WTC11 (cell line): ENCODE data around the gene CEP104. TPM values are rescaled to one million over a fixed set of nuclear protein-coding genes. Genes with fewer than 3 reads are reported as not detected.
"Not testable (repeated sequence)": the region's sequence is repeated elsewhere in the genome, so short reads cannot be mapped to it uniquely, and the experiment has no call there.

Source experiments
- ATAC-seq: fragments of 200-7000 bp; cut with Tn5 transposase; 2 replicates; pipeline ENCODE4 v1.10.0; 2021; ENCODE audit warnings: mild to moderate bottlenecking, moderate library complexity
- CTCF ChIA-PET: fragments of 300-600 bp; sonication (Branson Sonifier 250); formaldehyde crosslinking; loops from one replicate; lab custom pipeline; 2021; ENCODE audit warnings: antibody characterized with exemption; lab: Charles Lee
- POLR2A ChIA-PET: fragments of 350-600 bp; sonication (Branson Sonifier 250); formaldehyde crosslinking; loops from one replicate; lab custom pipeline; 2021; ENCODE audit warnings: antibody characterized with exemption; lab: Charles Lee
- DNase-seq: peaks from one replicate; pipeline ENCODE4 v3.0.0; 2021; ENCODE audit warnings: low spot score
- H3K27ac Mint-ChIP-seq: 2 replicates; pipeline ENCODE4 v1.8.0; 2021; ENCODE audit warnings: mixed read lengths
- H3K27me3 Mint-ChIP-seq: 2 replicates; pipeline ENCODE4 v1.8.0; 2021; ENCODE audit warnings: low read depth, mild to moderate bottlenecking, moderate library complexity, mixed read lengths
- H3K36me3 Mint-ChIP-seq: 2 replicates; pipeline ENCODE4 v1.8.0; 2021; ENCODE audit warnings: mixed read lengths
- H3K4me1 Mint-ChIP-seq: 2 replicates; pipeline ENCODE4 v1.8.0; 2022; ENCODE audit warnings: mixed read lengths
- H3K4me3 Mint-ChIP-seq: 2 replicates; pipeline ENCODE4 v1.8.0; 2021; ENCODE audit warnings: mild to moderate bottlenecking, moderate library complexity, mixed read lengths
- H3K9me3 Mint-ChIP-seq: 2 replicates; pipeline ENCODE4 v1.8.0; 2021; ENCODE audit warnings: mixed read lengths
- ATF1 ChIP-seq: sonication (generic); formaldehyde crosslinking; IDR thresholded peaks from 2 replicates; pipeline ENCODE4 v1.8.1; 2023; ENCODE audit warnings: mild to moderate bottlenecking, moderate library complexity, missing genetic modification reagents
- E2F4 ChIP-seq: sonication (generic); formaldehyde crosslinking; IDR thresholded peaks from 2 replicates; pipeline ENCODE4 v1.8.1; 2022; ENCODE audit warnings: low read depth, mild to moderate bottlenecking, moderate library complexity, missing genetic modification reagents, borderline replicate concordance
- ELF4 ChIP-seq: sonication (generic); formaldehyde crosslinking; IDR thresholded peaks from 2 replicates; pipeline ENCODE4 v1.8.1; 2022; ENCODE audit warnings: low read depth, mild to moderate bottlenecking, moderate library complexity, missing genetic modification reagents
- EMX1 ChIP-seq: fragments of 250-450 bp; sonication (Bioruptor Pico); IDR thresholded peaks from 2 replicates; pipeline ENCODE4 v1.8.0; 2021; ENCODE audit warnings: mild to moderate bottlenecking
- ESRRA ChIP-seq: sonication (generic); formaldehyde crosslinking; IDR thresholded peaks from 2 replicates; pipeline ENCODE4 v1.8.1; 2022; ENCODE audit warnings: mild to moderate bottlenecking, missing genetic modification reagents, borderline replicate concordance
- ETV6 ChIP-seq: sonication (generic); formaldehyde crosslinking; IDR thresholded peaks from 2 replicates; pipeline ENCODE4 v1.8.1; 2022; ENCODE audit warnings: mild to moderate bottlenecking, missing genetic modification reagents
- NFYB ChIP-seq: sonication (generic); formaldehyde crosslinking; conservative IDR thresholded peaks from 2 replicates; pipeline ENCODE4 v1.8.0; 2022; ENCODE audit warnings: low read depth, missing genetic modification reagents
- NR3C1 ChIP-seq: sonication (generic); formaldehyde crosslinking; conservative IDR thresholded peaks from 2 replicates; pipeline ENCODE4 v1.8.1; 2023; ENCODE audit warnings: low read depth, mild to moderate bottlenecking, missing genetic modification reagents
- SMAD4 ChIP-seq: sonication (generic); formaldehyde crosslinking; IDR thresholded peaks from 2 replicates; pipeline ENCODE4 v1.8.0; 2022; ENCODE audit warnings: mild to moderate bottlenecking, missing genetic modification reagents
- SOX15 ChIP-seq: fragments of 250-450 bp; sonication (Bioruptor Pico); IDR thresholded peaks from 2 replicates; pipeline ENCODE4 v1.9.0; 2021; ENCODE audit warnings: mild to moderate bottlenecking
- TEAD4 ChIP-seq: sonication (generic); formaldehyde crosslinking; IDR thresholded peaks from 2 replicates; pipeline ENCODE4 v1.8.0; 2022; ENCODE audit warnings: mild to moderate bottlenecking, missing genetic modification reagents
- USF1 ChIP-seq: sonication (generic); formaldehyde crosslinking; IDR thresholded peaks from 2 replicates; pipeline ENCODE4 v1.8.0; 2022; ENCODE audit warnings: mild to moderate bottlenecking, missing genetic modification reagents
- ZNF263 ChIP-seq: sonication (generic); formaldehyde crosslinking; IDR thresholded peaks from 2 replicates; pipeline ENCODE4 v1.8.1; 2022; ENCODE audit warnings: low read depth, mild to moderate bottlenecking, moderate library complexity, missing genetic modification reagents
- ZNF425 ChIP-seq: fragments of 250-450 bp; sonication (Bioruptor Pico); conservative IDR thresholded peaks from 2 replicates; pipeline ENCODE4 v1.9.0; 2021; ENCODE audit warnings: mild to moderate bottlenecking
- total RNA-seq: library from RNA; stranded (reverse); gene quantifications from 3 replicates; pipeline ENCODE4 v1.2.3, GENCODE V29; 2021
- TF ChIP-seq, protein P1 (sequence below): fragments of 250-450 bp; sonication (Bioruptor Pico); IDR thresholded peaks from 2 replicates; pipeline ENCODE4 v2.1.2; 2022; ENCODE audit warnings: mild to moderate bottlenecking, moderate library complexity

The CEP104 gene
- total RNA-seq, 1 experiment from 2014 or later = 38.0 TPM

GRCh38 chr1:3803905-3804626, 52.9 kb downstream of the CEP104 start:
- Mint-ChIP-seq H3K27me3 (peaks cover 28% of the 10 kb centered on the region), H3K9me3 (peaks cover 44% of the 10 kb centered on the region), H3K4me1 (no peaks in the 10 kb centered on the region), H3K4me3 (no peak overlapping the region), H3K27ac (no peak overlapping the region), H3K36me3 (peaks cover 13% of the 10 kb centered on the region; the same call in 1 of the 2 replicates)
- ATAC-seq = no peak
- POLR2A ChIA-PET = no interaction called here
- CTCF ChIA-PET = interaction anchor here (0.9 to 1.2 kb wide), 4 partner anchors 11 to 185 kb away, joined by 3 to 5 read pairs (median 3); no protein-coding TSS in a partner anchor
- no peak for TF ChIP-seq NFYB (CRISPR knock-in tag)
- DNase-seq = no peak

DNA sequence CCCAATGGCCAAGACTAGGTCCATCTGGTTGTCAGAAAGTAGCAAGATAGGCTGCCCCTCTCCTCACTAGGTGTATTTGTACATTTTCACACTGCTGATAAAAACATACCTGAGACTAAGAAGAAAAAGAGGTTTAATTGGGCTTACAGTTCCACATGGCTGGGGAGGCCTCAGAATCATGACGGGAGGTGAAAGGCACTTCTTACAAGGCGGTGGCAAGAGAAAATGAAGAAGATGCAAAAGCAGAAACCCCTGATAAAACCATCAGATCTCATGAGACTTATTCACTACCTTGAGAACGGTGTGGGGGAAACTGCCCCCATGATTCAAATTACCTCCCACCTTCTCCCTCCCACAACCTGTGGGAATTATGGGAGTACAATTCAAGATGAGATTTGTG, 56.2 kb downstream of the CEP104 start:
- H3K4me1 Mint-ChIP-seq, DNase-seq, H3K4me3 Mint-ChIP-seq, H3K27ac Mint-ChIP-seq, ATAC-seq, POLR2A ChIA-PET, H3K36me3 Mint-ChIP-seq: not testable (repeated sequence)
- H3K9me3 Mint-ChIP-seq = peaks cover 27% of the 10 kb centered on the region
- peaks cover 25% of the 10 kb centered on the region for H3K27me3 Mint-ChIP-seq
- CTCF ChIA-PET = interaction anchor here (1.9 kb wide), 1 partner anchor 10 kb away, joined by 9 read pairs; no protein-coding TSS in a partner anchor

GRCh38 chr1:3799976-3800685, 56.9 kb downstream of the CEP104 start:
- Mint-ChIP-seq H3K36me3 (no peaks in the 10 kb centered on the region), H3K27ac (no peak overlapping the region), H3K9me3 (peaks cover 21% of the 10 kb centered on the region), H3K27me3 (peaks cover 18% of the 10 kb centered on the region), H3K4me1 (peaks cover 13% of the 10 kb centered on the region), H3K4me3 (no peak overlapping the region)
- ChIA-PET CTCF (interaction anchor here (0.8 kb wide), 1 partner anchor 24 kb away, joined by 3 read pairs; no protein-coding TSS in a partner anchor), POLR2A (no interaction called here)
- ATAC-seq (no peak), DNase-seq (no peak)
- no peak for TF ChIP-seq SOX15 (CRISPR knock-in tag)
- TF ChIP-seq ZNF263 (CRISPR knock-in tag) = no peak

DNA sequence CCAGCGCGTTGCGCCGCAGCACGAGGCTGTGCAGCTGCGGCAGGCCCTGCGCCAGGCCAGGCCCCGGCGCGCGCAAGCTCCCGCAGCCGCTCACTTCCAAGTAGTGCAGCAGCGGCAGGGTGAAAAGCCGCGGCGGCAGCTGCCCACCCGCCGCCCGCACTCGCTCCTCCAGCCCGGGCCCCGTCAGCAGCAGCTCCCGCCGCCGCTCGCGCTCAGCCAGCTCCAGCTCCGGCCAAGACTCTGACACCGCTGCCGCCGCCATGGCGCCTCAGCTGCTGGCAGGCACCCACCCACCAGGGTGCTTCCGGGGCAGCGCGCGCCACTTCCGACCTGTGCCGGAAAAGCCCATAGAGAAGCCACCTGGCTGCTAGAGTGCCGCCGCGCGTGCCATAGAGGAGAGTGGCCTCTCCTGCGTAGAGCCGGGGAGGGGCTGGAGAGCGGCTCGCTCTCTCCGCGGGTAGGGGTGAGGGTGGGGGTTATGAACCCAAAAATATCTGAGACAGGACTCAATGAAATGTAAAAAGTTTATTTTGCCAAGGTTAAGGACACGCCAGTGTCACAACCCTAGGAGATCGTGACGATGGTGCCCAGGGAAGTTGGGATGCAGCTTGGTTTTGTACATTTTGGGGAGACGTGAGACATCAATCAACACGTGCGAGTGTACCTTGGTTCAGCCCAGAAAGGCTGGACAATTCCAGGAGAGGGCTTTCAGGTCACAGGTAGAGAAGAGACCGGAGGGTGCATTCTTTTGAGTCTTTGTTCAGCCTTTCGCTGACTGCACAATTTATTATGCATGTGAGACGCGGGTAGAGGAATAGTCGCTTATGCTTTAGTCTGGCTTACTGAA, 60.6 kb downstream of the CEP104 start, which contains the start of gene LRRC47:
Gene LRRC47, minus strand, starts transcription at position 284 of the 847 bp plus-strand sequence. Its CDS starts 22 bp downstream, at position 262.
- Mint-ChIP-seq H3K4me1 (peaks cover 40% of the 10 kb centered on the region), H3K36me3 (peaks cover 7% of the 10 kb centered on the region), H3K9me3 (peaks cover 8% of the 10 kb centered on the region), H3K27me3 (peaks cover 7% of the 10 kb centered on the region), H3K27ac (peak within 1 kb of the TSS; percentile 100), H3K4me3 (peak within 1 kb of the TSS; percentile 92)
- ChIA-PET CTCF (interaction anchor here (0.9 to 4.0 kb wide), 10 partner anchors 9 to 306 kb away, joined by 3 to 25 read pairs (median 6); partner anchors contain the start of genes C1orf174, CEP104 and DFFB), POLR2A (interaction anchor here (0.5 to 1.4 kb wide), 2 partner anchors 11 to 21 kb away, joined by 3 to 5 read pairs; no protein-coding TSS in a partner anchor)
- ATAC-seq (peak; percentile 82), DNase-seq (peak; percentile 86)
- TF ChIP-seq USF1 (peak; percentile 45; the same call in 1 of the 2 replicates), EMX1 (no peak), TEAD4 (CRISPR knock-in tag) (no peak), NR3C1 (no peak), ZNF263 (CRISPR knock-in tag) (peak; percentile 27; the same call in 1 of the 2 replicates), ATF1 (CRISPR knock-in tag) (no peak; the same call in 1 of the 2 replicates), SOX15 (CRISPR knock-in tag) (no peak), NFYB (CRISPR knock-in tag) (no peak), ZNF425 (no peak), ESRRA (peak; percentile 53; the same call in 1 of the 2 replicates), ETV6 (CRISPR knock-in tag) (peak; percentile 89), SMAD4 (CRISPR knock-in tag) (no peak), E2F4 (CRISPR knock-in tag) (no peak), ELF4 (no peak)
- TF ChIP-seq, protein P1, sequence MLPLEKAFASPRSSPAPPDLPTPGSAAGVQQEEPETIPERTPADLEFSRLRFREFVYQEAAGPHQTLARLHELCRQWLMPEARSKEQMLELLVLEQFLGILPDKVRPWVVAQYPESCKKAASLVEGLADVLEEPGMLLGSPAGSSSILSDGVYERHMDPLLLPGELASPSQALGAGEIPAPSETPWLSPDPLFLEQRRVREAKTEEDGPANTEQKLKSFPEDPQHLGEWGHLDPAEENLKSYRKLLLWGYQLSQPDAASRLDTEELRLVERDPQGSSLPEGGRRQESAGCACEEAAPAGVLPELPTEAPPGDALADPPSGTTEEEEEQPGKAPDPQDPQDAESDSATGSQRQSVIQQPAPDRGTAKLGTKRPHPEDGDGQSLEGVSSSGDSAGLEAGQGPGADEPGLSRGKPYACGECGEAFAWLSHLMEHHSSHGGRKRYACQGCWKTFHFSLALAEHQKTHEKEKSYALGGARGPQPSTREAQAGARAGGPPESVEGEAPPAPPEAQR = no peak
